Tibial artery (tissue), 4 donors: ENCODE data around the gene FSTL4.

Source experiments
- DNase-seq, 2 donors: peaks; one replicate each; pipeline ENCODE4 v3.0.0-alpha.2; 2019
- H3K27ac ChIP-seq, 2 donors: fragments of 200-600 bp; sonication (generic) in 1 of 2; 1 replicate in 1 of 2; 2 replicates in 1 of 2; pipeline ENCODE4 v1.5.1; 2018 to 2019; ENCODE audit warnings: mild to moderate bottlenecking in 1 of 2
- H3K27me3 ChIP-seq, 2 donors: fragments of 200-600 bp; sonication (generic) in 1 of 2; one replicate each; pipeline versions ENCODE4 v1.5.1 to v1.6.0; 2016 to 2019
- H3K36me3 ChIP-seq, 3 donors: fragments of 200-600 bp; sonication (generic) in 2 of 3; one replicate each; pipeline ENCODE4 v1.5.1; 2016 to 2019; ENCODE audit warnings: mild to moderate bottlenecking in 2 of 3
- H3K4me1 ChIP-seq, 4 donors: fragments of 200-600 bp; sonication (generic) in 2 of 4; 1 replicate in 3 of 4; 2 replicates in 1 of 4; pipeline ENCODE4 v1.5.1; 2016 to 2019
- H3K4me3 ChIP-seq, 2 donors: fragments of 200-600 bp; sonication (generic) in 1 of 2; 1 replicate in 1 of 2; 2 replicates in 1 of 2; pipeline ENCODE4 v1.5.1; 2018 to 2019; ENCODE audit warnings: mild to moderate bottlenecking in 2 of 2
- H3K9me3 ChIP-seq, 3 donors: fragments of 200-600 bp; sonication (generic) in 1 of 3; one replicate each; pipeline ENCODE4 v1.5.1; 2016 to 2019
- intact Hi-C: fragments of 100-400 bp; cut with DNase I; formaldehyde crosslinking; loops from one replicate; pipeline ENCODE4 v1.15.0; 2023; ENCODE audit warnings: low total_unique reads
- TF ChIP-seq, protein P1 (sequence below), 2 experiments: fragments of 200-600 bp in 1 of 2; fragments of 450-650 bp in 1 of 2; IDR thresholded peaks; one replicate each; pipeline ENCODE4 v1.5.1; 2017 to 2019; ENCODE audit warnings: antibody characterized with exemption in 2 of 2, mild to moderate bottlenecking in 1 of 2, moderate library complexity in 1 of 2

FSTL4 gene

DNA sequence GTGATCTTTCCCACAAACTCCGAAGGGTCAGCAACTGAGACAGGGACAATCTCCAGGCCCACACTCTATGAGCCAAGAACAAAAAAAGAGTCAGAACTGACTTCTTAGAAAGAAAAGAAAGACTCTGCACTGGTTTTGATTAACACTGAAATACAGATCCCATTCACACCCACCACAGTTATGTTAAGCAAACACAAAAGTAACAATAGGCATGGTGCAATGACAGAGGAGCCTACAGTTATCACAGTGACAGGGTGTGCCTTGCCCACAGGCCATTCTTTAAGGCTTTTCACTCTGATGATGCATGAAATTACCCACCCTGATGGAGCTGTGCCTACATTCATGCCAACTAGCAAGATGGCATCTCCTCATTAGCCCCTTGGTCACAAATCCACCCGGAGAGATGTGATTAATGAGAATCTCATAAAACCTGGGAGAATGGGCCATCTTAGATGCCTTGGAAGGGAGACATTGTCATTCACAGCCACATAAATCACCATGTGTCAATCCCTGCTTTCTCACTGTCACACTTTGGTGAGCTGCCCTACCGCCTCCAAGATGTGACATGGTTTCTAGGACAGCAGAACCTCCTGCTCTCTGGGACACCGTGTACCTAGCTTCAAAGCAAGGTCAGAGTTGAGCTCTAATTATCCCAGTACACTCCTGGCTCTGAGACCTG, 27.6 kb upstream of the FSTL4 start:
- no peaks in the 10 kb centered on the region for H3K36me3 ChIP-seq

DNA sequence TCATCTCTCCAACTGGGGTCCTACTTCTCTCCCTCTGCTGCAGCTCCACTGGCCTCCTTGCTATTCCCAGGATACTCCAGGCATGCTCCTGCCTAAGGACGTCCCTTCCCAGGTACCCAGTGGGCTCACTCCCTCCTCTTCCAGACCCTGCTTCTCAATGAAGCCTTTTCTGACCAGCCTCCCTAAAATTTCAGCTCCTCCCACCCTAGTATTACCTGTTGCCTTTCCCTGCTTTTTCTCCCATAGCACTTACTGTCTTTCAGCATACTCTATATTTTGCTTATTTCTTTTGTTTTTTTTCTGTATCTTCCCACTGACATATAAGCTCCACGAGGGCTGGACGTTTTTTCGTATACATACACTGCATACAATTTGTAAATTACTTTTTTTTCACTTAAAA, 26.1 kb upstream of the FSTL4 start:
- Histone ChIP-seq H3K27ac (no peak overlapping the region), H3K4me3 (no peak overlapping the region), H3K27me3 (peaks cover 0 to 9% of the 10 kb centered on the region in 2 donors), H3K36me3 (no peaks in the 10 kb centered on the region), H3K4me1 (no peaks in the 10 kb centered on the region), H3K9me3 (no peaks in the 10 kb centered on the region)
- no peak for DNase-seq
- intact Hi-C loops, result no loop called here
- TF ChIP-seq, protein P1, sequence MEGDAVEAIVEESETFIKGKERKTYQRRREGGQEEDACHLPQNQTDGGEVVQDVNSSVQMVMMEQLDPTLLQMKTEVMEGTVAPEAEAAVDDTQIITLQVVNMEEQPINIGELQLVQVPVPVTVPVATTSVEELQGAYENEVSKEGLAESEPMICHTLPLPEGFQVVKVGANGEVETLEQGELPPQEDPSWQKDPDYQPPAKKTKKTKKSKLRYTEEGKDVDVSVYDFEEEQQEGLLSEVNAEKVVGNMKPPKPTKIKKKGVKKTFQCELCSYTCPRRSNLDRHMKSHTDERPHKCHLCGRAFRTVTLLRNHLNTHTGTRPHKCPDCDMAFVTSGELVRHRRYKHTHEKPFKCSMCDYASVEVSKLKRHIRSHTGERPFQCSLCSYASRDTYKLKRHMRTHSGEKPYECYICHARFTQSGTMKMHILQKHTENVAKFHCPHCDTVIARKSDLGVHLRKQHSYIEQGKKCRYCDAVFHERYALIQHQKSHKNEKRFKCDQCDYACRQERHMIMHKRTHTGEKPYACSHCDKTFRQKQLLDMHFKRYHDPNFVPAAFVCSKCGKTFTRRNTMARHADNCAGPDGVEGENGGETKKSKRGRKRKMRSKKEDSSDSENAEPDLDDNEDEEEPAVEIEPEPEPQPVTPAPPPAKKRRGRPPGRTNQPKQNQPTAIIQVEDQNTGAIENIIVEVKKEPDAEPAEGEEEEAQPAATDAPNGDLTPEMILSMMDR (IDR thresholded peaks at IDR 0.05), result no peak

More for the DNA sequence above, 27.6 kb upstream of the FSTL4 start:
- intact Hi-C loops, result no loop called here
- DNase-seq, result no peak
- Histone ChIP-seq H3K27ac (no peak overlapping the region), H3K27me3 (peaks cover 0 to 9% of the 10 kb centered on the region in 2 donors), H3K4me1 (no peaks in the 10 kb centered on the region), H3K4me3 (no peak overlapping the region), H3K9me3 (no peaks in the 10 kb centered on the region)
- TF ChIP-seq, protein P1 (IDR thresholded peaks at IDR 0.05), result no peak

DNA sequence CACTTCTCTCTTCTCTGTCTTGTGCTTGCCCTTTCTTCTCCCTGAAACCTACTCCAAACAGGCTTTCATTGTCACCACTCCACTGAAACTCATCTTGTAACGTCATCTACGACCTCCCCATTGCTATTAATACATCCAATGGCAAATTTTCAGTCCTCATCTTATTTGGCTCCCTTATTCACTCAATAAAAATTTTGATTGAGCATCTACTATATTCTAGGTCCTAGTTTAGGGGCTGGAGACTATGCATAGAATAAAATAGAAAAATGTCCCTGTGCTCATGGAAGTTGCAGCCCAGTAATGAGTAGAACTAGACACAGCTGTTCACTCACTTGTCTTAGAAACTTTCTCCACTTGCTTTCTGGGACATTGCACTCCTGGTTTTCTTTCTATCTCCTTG, 24.9 kb upstream of the FSTL4 start:
- DNase-seq, result no peak
- Histone ChIP-seq H3K36me3 (no peaks in the 10 kb centered on the region), H3K27ac (no peak overlapping the region), H3K9me3 (no peaks in the 10 kb centered on the region), H3K4me3 (no peak overlapping the region), H3K4me1 (no peaks in the 10 kb centered on the region), H3K27me3 (peaks cover 0 to 9% of the 10 kb centered on the region in 2 donors)
- TF ChIP-seq, protein P1 (IDR thresholded peaks at IDR 0.05), result no peak
- intact Hi-C loops, result no loop called here

DNA sequence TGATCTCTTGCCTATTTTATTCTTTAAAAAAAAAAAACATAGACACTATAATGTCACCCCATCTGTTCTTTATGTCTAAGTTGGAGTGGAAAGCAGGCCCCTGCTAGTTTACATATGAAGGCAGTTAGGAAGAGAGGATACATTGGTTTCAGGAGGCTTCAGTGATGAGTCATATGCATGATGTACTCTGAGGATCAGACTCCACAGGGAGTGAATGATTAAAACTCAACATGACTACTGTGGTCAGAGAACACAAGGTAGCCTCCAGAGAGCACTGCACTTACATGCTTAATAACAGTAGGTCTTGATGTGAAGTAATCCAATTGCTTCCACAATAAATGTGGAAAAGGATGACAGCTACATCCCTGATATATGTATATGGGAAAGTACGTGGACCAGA, 22.7 kb upstream of the FSTL4 start:
- Histone ChIP-seq H3K4me3 (no peak overlapping the region), H3K9me3 (no peaks in the 10 kb centered on the region), H3K36me3 (no peaks in the 10 kb centered on the region), H3K4me1 (no peaks in the 10 kb centered on the region), H3K27ac (no peak overlapping the region), H3K27me3 (peaks cover 0 to 8% of the 10 kb centered on the region in 2 donors)
- TF ChIP-seq, protein P1 (IDR thresholded peaks at IDR 0.05), result no peak
- no peak for DNase-seq
- intact Hi-C loops, result no loop called here

DNA sequence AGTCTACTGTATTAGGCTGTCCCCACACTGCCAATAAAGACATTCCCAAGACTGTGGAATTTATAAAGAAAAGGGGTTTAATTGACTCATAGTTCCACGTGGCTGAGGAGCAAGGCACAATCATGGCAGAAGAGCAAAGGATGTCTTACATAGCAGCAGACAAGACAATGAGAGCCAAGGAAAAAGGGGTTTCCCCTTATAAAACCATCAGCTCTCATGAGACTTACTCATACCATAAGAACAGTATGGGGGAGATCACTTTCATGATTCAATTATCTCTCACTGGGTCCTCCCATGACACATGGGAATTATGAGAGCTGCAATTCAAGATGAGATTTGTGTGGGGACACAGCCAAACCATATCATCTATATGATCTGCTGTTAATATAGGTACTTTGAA, 14.8 kb upstream of the FSTL4 start:
- no peak overlapping the region for H3K27ac ChIP-seq
- TF ChIP-seq, protein P1 (IDR thresholded peaks at IDR 0.05), result no peak
- H3K36me3 ChIP-seq, result no peaks in the 10 kb centered on the region
- H3K27me3 ChIP-seq, result no peaks in the 10 kb centered on the region
- intact Hi-C loops, result no loop called here
- H3K4me1 ChIP-seq, result no peaks in the 10 kb centered on the region
- H3K4me3 ChIP-seq, result no peak overlapping the region
- H3K9me3 ChIP-seq, result no peaks in the 10 kb centered on the region
- no peak for DNase-seq

DNA sequence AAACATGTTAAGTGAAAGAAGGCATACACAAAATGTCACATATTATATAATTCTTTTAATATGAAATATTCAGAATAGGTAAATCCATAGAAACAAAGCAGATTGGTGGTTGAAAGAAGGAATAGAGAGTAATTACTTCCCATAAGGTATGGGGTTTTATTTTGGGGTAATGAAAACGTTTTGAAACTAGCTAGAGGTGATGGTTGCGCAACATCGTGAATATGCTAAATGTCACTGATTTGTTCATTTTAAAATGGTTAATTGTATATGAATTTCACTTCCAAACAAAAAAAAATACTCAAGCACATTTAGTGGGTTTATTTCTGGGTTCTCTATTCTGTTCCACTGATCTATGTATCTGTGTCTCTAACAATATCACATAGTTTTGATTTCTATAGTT, 12.0 kb upstream of the FSTL4 start:
- Histone ChIP-seq H3K9me3 (no peaks in the 10 kb centered on the region), H3K27me3 (peaks cover 0 to under 1% of the 10 kb centered on the region in 2 donors), H3K27ac (no peak overlapping the region), H3K36me3 (no peaks in the 10 kb centered on the region), H3K4me1 (no peaks in the 10 kb centered on the region), H3K4me3 (no peak overlapping the region)
- DNase-seq, result no peak
- intact Hi-C loops, result no loop called here
- TF ChIP-seq, protein P1 (IDR thresholded peaks at IDR 0.05), result no peak
